Umbilical cord (tissue), 2 donors: ENCODE results near the gene SYT13. TPM values are rescaled to one million over a fixed set of nuclear protein-coding genes. Genes with fewer than 3 reads are reported as not detected.

Experiments
- DNase-seq: peaks from one replicate; pipeline ENCODE4 v3.0.0-alpha.2; 2015; ENCODE audit warnings: low spot score
- total RNA-seq: library from RNA; depleted of rRNA; stranded (reverse); fragments of >200 nt; gene quantifications from one replicate; pipeline ENCODE4 v1.2.3, GENCODE V29; 2014; ENCODE audit warnings: low replicate concordance; ENCODE audit not compliant: insufficient read depth

Gene SYT13
- total RNA-seq, 1 donor from 2014 or later: 2.6 TPM

GRCh38 chr11:45313171-45313865 lies 27.2 kb upstream of the SYT13 start:
- no peak for DNase-seq

- no peak for DNase-seq
Observed at GRCh38 chr11:45305874-45306623, 19.9 kb upstream of the SYT13 start.

GRCh38 chr11:45304992-45305335 lies 18.8 kb upstream of the SYT13 start:
- no peak for DNase-seq

GRCh38 chr11:45304111-45304991 lies 18.2 kb upstream of the SYT13 start:
- no peak for DNase-seq

GRCh38 chr11:45303316-45303715 lies 17.2 kb upstream of the SYT13 start:
- no peak for DNase-seq

GRCh38 chr11:45301537-45302246 lies 15.6 kb upstream of the SYT13 start:
- no peak for DNase-seq

GRCh38 chr11:45300715-45301114 lies 14.6 kb upstream of the SYT13 start:
- no peak for DNase-seq

- DNase-seq: no peak
Observed at GRCh38 chr11:45298718-45299117, 12.6 kb upstream of the SYT13 start.

GRCh38 chr11:45296075-45296474 lies 9.9 kb upstream of the SYT13 start:
- DNase-seq: no peak

- no peak for DNase-seq
Observed at GRCh38 chr11:45294499-45294898, 8.4 kb upstream of the SYT13 start.

GRCh38 chr11:45293566-45294192 lies 7.5 kb upstream of the SYT13 start:
- peak; percentile 91 for DNase-seq

- no peak for DNase-seq
Observed at GRCh38 chr11:45290586-45290985, 4.4 kb upstream of the SYT13 start.

GRCh38 chr11:45289369-45289768 lies 3.2 kb upstream of the SYT13 start:
- DNase-seq: no peak

GRCh38 chr11:45288339-45288738 lies 2.2 kb upstream of the SYT13 start:
- DNase-seq: no peak

- no peak for DNase-seq
Observed at GRCh38 chr11:45287316-45287903, 1.3 kb upstream of the SYT13 start.

GRCh38 chr11:45285250-45285828 lies 802 bp downstream of the SYT13 start:
- no peak for DNase-seq

GRCh38 chr11:45282081-45282480 lies 4.1 kb downstream of the SYT13 start:
- DNase-seq: no peak

- DNase-seq: peak; percentile 3
Observed at GRCh38 chr11:45280449-45280848, 5.7 kb downstream of the SYT13 start.

- no peak for DNase-seq
Observed at GRCh38 chr11:45279645-45280044, 6.5 kb downstream of the SYT13 start.

GRCh38 chr11:45278714-45279113 lies 7.4 kb downstream of the SYT13 start:
- DNase-seq: no peak
